Transverse colon (tissue), 4 donors: ENCODE measurements around the gene CACTIN.

Source experiments
- CTCF ChIP-seq, 5 experiments: fragments of 200-600 bp in 3 of 5; fragments of 450-650 bp in 2 of 5; sonication (generic) in 3 of 5; IDR thresholded peaks; 1 replicate in 2 of 5; 2 replicates in 3 of 5; pipeline ENCODE4 v1.5.1; 2016 to 2017; ENCODE audit warnings: antibody characterized with exemption in 5 of 5, inconsistent platforms in 3 of 5, mild to moderate bottlenecking in 2 of 5, moderate library complexity in 1 of 5
- EP300 ChIP-seq: sonication (generic); formaldehyde crosslinking; IDR thresholded peaks from one replicate; pipeline ENCODE4 v1.6.1; 2017; ENCODE audit warnings: antibody characterized with exemption, low read depth
- POLR2A ChIP-seq: fragments of 450-650 bp; IDR thresholded peaks from one replicate; pipeline ENCODE4 v1.6.1; 2016; ENCODE audit warnings: antibody characterized with exemption, mild to moderate bottlenecking, moderate library complexity
- POLR2AphosphoS5 ChIP-seq, 3 donors: sonication (generic); formaldehyde crosslinking; IDR thresholded peaks; one replicate each; pipeline ENCODE4 v1.6.1; 2016; ENCODE audit warnings: antibody characterized with exemption in 3 of 3

DNA sequence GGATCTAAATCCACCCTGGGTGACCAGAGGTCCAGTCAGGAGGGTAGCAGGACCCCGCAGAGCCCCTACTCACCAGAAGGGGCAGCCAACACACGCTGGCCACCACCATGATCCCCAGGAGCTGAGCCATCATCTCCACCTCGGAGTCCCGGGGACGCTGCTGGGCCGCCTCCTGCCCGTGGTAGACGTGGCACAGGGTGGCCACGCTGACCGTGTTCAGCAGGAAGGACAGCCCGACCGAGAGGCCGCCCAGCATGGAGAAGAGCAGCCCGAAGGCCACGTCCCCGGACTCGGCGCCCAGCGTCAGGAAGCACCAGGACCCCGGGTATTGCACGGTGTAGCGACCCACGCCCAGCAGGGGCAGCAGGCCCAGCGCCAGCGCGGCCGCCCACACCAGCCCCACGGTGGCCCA lies 26.8 kb downstream of the CACTIN start:
- TF ChIP-seq CTCF (IDR thresholded peaks at IDR 0.05) (no peak), POLR2A (no peak), EP300 (no peak), POLR2AphosphoS5 (IDR thresholded peaks at IDR 0.05) (no peak)
